Stimulated activated CD4-positive, alpha-beta T cell treated with anti-CD3 and anti-CD28 coated beads, Interleukin-2, amount 100 ng/mL, for 24 hours (primary cell): Measurements from ENCODE around the gene MALT1.
"Not testable (repeated sequence)": the region's sequence is repeated elsewhere in the genome, so short reads cannot be mapped to it uniquely, and the experiment has no call there.

Source experiments
- DNase-seq, 2 donors: peaks; one replicate each; pipeline ENCODE4 v3.0.0-alpha.2; 2020

Gene MALT1

GRCh38 chr18:58671111-58671631 lies at the start of gene MALT1:
Gene MALT1 (plus strand): TSS chr18:58671465. CDS start chr18:58671644, 179 bp downstream.
- DNase-seq: peak; percentile 96 to 97

GRCh38 chr18:58624011-58624410 lies 47.3 kb upstream of the MALT1 start:
- DNase-seq: no peak

- DNase-seq: no peak
Observed at GRCh38 chr18:58625839-58626238, 45.4 kb upstream of the MALT1 start.

GRCh38 chr18:58630071-58630470 lies 41.2 kb upstream of the MALT1 start:
- no peak for DNase-seq

- no peak for DNase-seq
Observed at GRCh38 chr18:58631301-58631700, 40.0 kb upstream of the MALT1 start.

GRCh38 chr18:58632552-58632951 lies 38.7 kb upstream of the MALT1 start:
- no peak for DNase-seq

GRCh38 chr18:58633874-58634273 lies 37.4 kb upstream of the MALT1 start:
- DNase-seq: no peak

GRCh38 chr18:58635891-58636290 lies 35.4 kb upstream of the MALT1 start:
- no peak for DNase-seq

- DNase-seq: no peak
Observed at GRCh38 chr18:58637197-58637596, 34.1 kb upstream of the MALT1 start.

- DNase-seq: no peak
Observed at GRCh38 chr18:58637946-58638345, 33.3 kb upstream of the MALT1 start.

- no peak for DNase-seq
Observed at GRCh38 chr18:58638441-58638840, 32.8 kb upstream of the MALT1 start.

GRCh38 chr18:58639237-58639636 lies 32.0 kb upstream of the MALT1 start:
- no peak for DNase-seq

- DNase-seq: no peak
Observed at GRCh38 chr18:58639751-58640427, 31.4 kb upstream of the MALT1 start.

- DNase-seq: no peak
Observed at GRCh38 chr18:58640428-58640805, 30.8 kb upstream of the MALT1 start.

GRCh38 chr18:58640891-58641610 lies 30.2 kb upstream of the MALT1 start:
- no peak for DNase-seq

GRCh38 chr18:58643557-58643956 lies 27.7 kb upstream of the MALT1 start:
- DNase-seq: not testable (repeated sequence)

GRCh38 chr18:58645398-58645797 lies 25.9 kb upstream of the MALT1 start:
- no peak for DNase-seq

- DNase-seq: no peak
Observed at GRCh38 chr18:58646334-58646862, 24.9 kb upstream of the MALT1 start.

- DNase-seq: peak in 1 of 2 donors; percentile 40
Observed at GRCh38 chr18:58649966-58650816, 21.1 kb upstream of the MALT1 start.

GRCh38 chr18:58650830-58651229 lies 20.4 kb upstream of the MALT1 start:
- not testable (repeated sequence) for DNase-seq

- not testable (repeated sequence) for DNase-seq
Observed at GRCh38 chr18:58653144-58653722, 18.0 kb upstream of the MALT1 start.

- no peak for DNase-seq
Observed at GRCh38 chr18:58653814-58654509, 17.3 kb upstream of the MALT1 start.
